ENCODE data around the gene NFKBIA.
"Not testable (repeated sequence)": the region's sequence is repeated elsewhere in the genome, so short reads cannot be mapped to it uniquely, and the experiment has no call there.

The NFKBIA gene

GRCh38 chr14:35404449-35405303 lies at the start of gene NFKBIA:
Gene NFKBIA, minus strand, starts transcription at chr14:35404749. Its CDS starts 105 bp downstream, at chr14:35404644.
- H3K4me3 ChIP-seq (ENCODE audit: low read depth, low read length): peak within 1 kb of the TSS; percentile 82
- DNase-seq (ENCODE audit: low read depth, low spot score): peak; percentile 89
- in situ Hi-C loops (cut with HindIII; ENCODE audit: low sequenced_read_pairs): no loop called here
- peak; percentile 38 for TF ChIP-seq CTCF (IDR thresholded peaks at IDR 0.05; ENCODE audit: low read depth, low read length)

GRCh38 chr14:35446450-35446849 lies 41.9 kb upstream of the NFKBIA start:
- TF ChIP-seq CTCF (IDR thresholded peaks at IDR 0.05; ENCODE audit: low read depth, low read length): no peak
- no peak for DNase-seq (ENCODE audit: low read depth, low spot score)
- in situ Hi-C loops (cut with HindIII; ENCODE audit: low sequenced_read_pairs): no loop called here
- H3K4me3 ChIP-seq (ENCODE audit: low read depth, low read length): no peak overlapping the region

GRCh38 chr14:35444104-35444503 lies 39.6 kb upstream of the NFKBIA start:
- in situ Hi-C loops (cut with HindIII; ENCODE audit: low sequenced_read_pairs): no loop called here

GRCh38 chr14:35441160-35441559 lies 36.6 kb upstream of the NFKBIA start:
- no peak for DNase-seq (ENCODE audit: low read depth, low spot score)

More at GRCh38 chr14:35444104-35444503, 39.6 kb upstream of the NFKBIA start:
- TF ChIP-seq CTCF (IDR thresholded peaks at IDR 0.05; ENCODE audit: low read depth, low read length): no peak
- DNase-seq (ENCODE audit: low read depth, low spot score): no peak
- H3K4me3 ChIP-seq (ENCODE audit: low read depth, low read length): no peak overlapping the region

GRCh38 chr14:35438910-35439713 lies 34.6 kb upstream of the NFKBIA start:
- in situ Hi-C loops (cut with HindIII; ENCODE audit: low sequenced_read_pairs): no loop called here
- DNase-seq (ENCODE audit: low read depth, low spot score): no peak
- no peak overlapping the region for H3K4me3 ChIP-seq (ENCODE audit: low read depth, low read length)
- TF ChIP-seq CTCF (IDR thresholded peaks at IDR 0.05; ENCODE audit: low read depth, low read length): peak; percentile 60

More at GRCh38 chr14:35441160-35441559, 36.6 kb upstream of the NFKBIA start:
- in situ Hi-C loops (cut with HindIII; ENCODE audit: low sequenced_read_pairs): no loop called here
- no peak for TF ChIP-seq CTCF (IDR thresholded peaks at IDR 0.05; ENCODE audit: low read depth, low read length)
- no peak overlapping the region for H3K4me3 ChIP-seq (ENCODE audit: low read depth, low read length)

- H3K4me3 ChIP-seq (ENCODE audit: low read depth, low read length); in situ Hi-C loops (cut with HindIII; ENCODE audit: low sequenced_read_pairs); DNase-seq (ENCODE audit: low read depth, low spot score): not testable (repeated sequence)
Measured at GRCh38 chr14:35438492-35438891, 33.9 kb upstream of the NFKBIA start.
